HepG2 (cell line): Measurements from ENCODE around the gene SLC44A4. TPM values are rescaled to one million over a fixed set of nuclear protein-coding genes. Genes with fewer than 3 reads are reported as not detected.
A peak's percentile ranks its signal among the peaks of the same experiment; 100 is the strongest.

ENCODE experiments used
- CENPT ChIP-seq: sonication (generic); formaldehyde crosslinking; IDR thresholded peaks from 2 replicates; pipeline ENCODE4 v1.8.0; 2022; ENCODE audit warnings: low read depth, mild to moderate bottlenecking, moderate library complexity, missing genetic modification reagents
- FOXP1 ChIP-seq, 2 experiments: fragments of 450-650 bp in 1 of 2; IDR thresholded peaks; 2 replicates each; pipeline ENCODE4 v1.6.1; 2017 to 2018; ENCODE audit warnings: antibody characterized with exemption in 1 of 2
- KLF15 ChIP-seq: sonication (generic); formaldehyde crosslinking; IDR thresholded peaks from 2 replicates; pipeline ENCODE4 v1.8.1; 2023; ENCODE audit warnings: borderline replicate concordance, mild to moderate bottlenecking, inconsistent platforms, missing genetic modification reagents, mixed read lengths
- LCORL ChIP-seq, 2 experiments: fragments of 450-650 bp in 1 of 2; sonication (generic) in 1 of 2; formaldehyde crosslinking in 1 of 2; IDR thresholded peaks; 2 replicates each; pipeline versions ENCODE4 v1.5.0 to v1.6.1; 2017 to 2020; ENCODE audit warnings: antibody characterized with exemption in 1 of 2, missing genetic modification reagents in 1 of 2
- REL ChIP-seq: sonication (generic); formaldehyde crosslinking; conservative IDR thresholded peaks from 2 replicates; pipeline ENCODE4 v1.8.0; 2022; ENCODE audit warnings: mild to moderate bottlenecking, missing genetic modification reagents, moderate library complexity
- TEAD3 ChIP-seq: optimal IDR thresholded peaks from 2 replicates; pipeline ENCODE3; 2016; ENCODE audit warnings: borderline replicate concordance
- THAP11 ChIP-seq: IDR thresholded peaks from 2 replicates; pipeline ENCODE4 v1.6.1; 2016; ENCODE audit warnings: missing biosample characterization, missing genetic modification reagents
- TRIM24 ChIP-seq: sonication (generic); formaldehyde crosslinking; IDR thresholded peaks from 2 replicates; pipeline ENCODE4 v1.8.0; 2022; ENCODE audit warnings: mild to moderate bottlenecking, missing genetic modification reagents
- YEATS2 ChIP-seq: sonication (generic); formaldehyde crosslinking; IDR thresholded peaks from 2 replicates; pipeline ENCODE4 v1.4.0; 2020; ENCODE audit warnings: missing genetic modification reagents, borderline replicate concordance
- ZEB1 ChIP-seq: IDR thresholded peaks from 2 replicates; pipeline ENCODE4 v1.6.1; 2012; ENCODE audit warnings: mild to moderate bottlenecking, low read depth, inconsistent platforms; ENCODE audit not compliant: insufficient replicate concordance
- ZNF335 ChIP-seq: sonication (generic); formaldehyde crosslinking; IDR thresholded peaks from 2 replicates; pipeline ENCODE4 v1.4.0; 2020; ENCODE audit warnings: missing genetic modification reagents
- ZNF354B ChIP-seq: sonication (generic); formaldehyde crosslinking; IDR thresholded peaks from 2 replicates; pipeline ENCODE4 v1.8.0; 2022; ENCODE audit warnings: mild to moderate bottlenecking, missing genetic modification reagents
- ZNF883 ChIP-seq: sonication (generic); formaldehyde crosslinking; IDR thresholded peaks from 2 replicates; pipeline ENCODE4 v1.5.1; 2020; ENCODE audit warnings: mild to moderate bottlenecking, missing genetic modification reagents; ENCODE audit errors: not compliant biosample characterization
- polyA plus RNA-seq, 8 experiments: library from polyadenylated mRNA; depleted of rRNA in 3 of 8; stranded (reverse) in 7 of 8; unstranded in 1 of 8; fragments of >200 nt; fragmentation: Illumina TruSeq in 4 of 8; extraction: Trizol in 4 of 8; gene quantifications; 2 replicates each; pipeline versions ENCODE4 v1.2.1 to v1.2.3, GENCODE V29; 2011 to 2016; ENCODE audit warnings: low read depth in 4 of 8, missing spikeins in 1 of 8, mixed read lengths in 1 of 8; ENCODE audit not compliant: insufficient read depth in 1 of 8
- total RNA-seq, 5 experiments: library from RNA; depleted of rRNA; stranded (reverse); fragments of >200 nt; fragmentation: Illumina TruSeq; extraction: Trizol; gene quantifications; 2 replicates each; pipeline ENCODE4 v1.2.3, GENCODE V29; 2016; ENCODE audit warnings: low read depth in 1 of 5
- TF ChIP-seq, protein P1 (sequence below): sonication (generic); formaldehyde crosslinking; IDR thresholded peaks from 2 replicates; pipeline ENCODE4 v1.4.0; 2020; ENCODE audit warnings: missing genetic modification reagents, mild to moderate bottlenecking, borderline replicate concordance
- TF ChIP-seq, protein P2 (sequence below): sonication (generic); formaldehyde crosslinking; IDR thresholded peaks from 2 replicates; pipeline ENCODE4 v1.8.1; 2023; ENCODE audit warnings: mild to moderate bottlenecking, missing genetic modification reagents
- TF ChIP-seq, protein P3 (sequence below): sonication (generic); formaldehyde crosslinking; IDR thresholded peaks from 2 replicates; pipeline ENCODE4 v1.5.1; 2020; ENCODE audit warnings: mild to moderate bottlenecking, missing genetic modification reagents, moderate library complexity

The SLC44A4 gene
- total and polyA plus RNA-seq, 2 of the 13 experiments (the other 11 are each of a cell fraction or from before 2014, with no cell fraction given): 3.5 to 5.9 TPM

DNA sequence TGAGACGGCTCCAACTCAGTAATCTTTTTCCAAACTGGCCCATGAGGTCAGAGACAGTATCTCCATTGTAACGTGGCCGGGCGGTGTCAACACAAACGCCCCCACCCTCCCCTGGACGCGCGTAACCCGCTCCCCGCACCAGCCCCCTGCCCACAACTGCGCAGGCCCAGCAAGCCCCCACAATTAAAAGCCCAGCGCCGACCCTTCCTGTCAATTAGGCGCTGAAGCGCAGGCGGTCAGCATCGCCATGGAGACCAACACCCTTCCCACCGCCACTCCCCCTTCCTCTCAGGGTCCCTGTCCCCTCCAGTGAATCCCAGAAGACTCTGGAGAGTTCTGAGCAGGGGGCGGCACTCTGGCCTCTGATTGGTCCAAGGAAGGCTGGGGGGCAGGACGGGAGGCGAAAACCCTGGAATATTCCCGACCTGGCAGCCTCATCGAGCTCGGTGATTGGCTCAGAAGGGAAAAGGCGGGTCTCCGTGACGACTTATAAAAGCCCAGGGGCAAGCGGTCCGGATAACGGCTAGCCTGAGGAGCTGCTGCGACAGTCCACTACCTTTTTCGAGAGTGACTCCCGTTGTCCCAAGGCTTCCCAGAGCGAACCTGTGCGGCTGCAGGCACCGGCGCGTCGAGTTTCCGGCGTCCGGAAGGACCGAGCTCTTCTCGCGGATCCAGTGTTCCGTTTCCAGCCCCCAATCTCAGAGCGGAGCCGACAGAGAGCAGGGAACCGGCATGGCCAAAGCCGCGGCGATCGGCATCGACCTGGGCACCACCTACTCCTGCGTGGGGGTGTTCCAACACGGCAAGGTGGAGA, 63.6 kb downstream of the SLC44A4 start, which contains the start of the genes HSPA1A and HSPA1L (continued):
- TF ChIP-seq ZNF883 (no peak), LCORL (IDR thresholded peaks at IDR 0.05) (no peak), LCORL (CRISPR knock-in tag; IDR thresholded peaks at IDR 0.05) (peak; percentile 61; the same call in 1 of the 2 replicates), YEATS2 (no peak; the same call in 1 of the 2 replicates), TRIM24 (CRISPR knock-in tag) (no peak), THAP11 (peak; percentile 55; the same call in 1 of the 2 replicates), ZEB1 (peak; percentile 68), REL (CRISPR knock-in tag) (peak; percentile 76; the same call in 1 of the 2 replicates), CENPT (CRISPR knock-in tag) (0 out of 2 replicates have a peak, but pooled peaks have one; percentile 33), KLF15 (CRISPR knock-in tag) (no peak), TEAD3 (CRISPR knock-in tag) (peak; percentile 51), ZNF354B (CRISPR knock-in tag) (no peak), ZNF335 (CRISPR knock-in tag) (peak; percentile 81; the same call in 1 of the 2 replicates), FOXP1 (IDR thresholded peaks at IDR 0.05) (no peak), FOXP1 (CRISPR knock-in tag; IDR thresholded peaks at IDR 0.05) (no peak)
- TF ChIP-seq, protein P1, sequence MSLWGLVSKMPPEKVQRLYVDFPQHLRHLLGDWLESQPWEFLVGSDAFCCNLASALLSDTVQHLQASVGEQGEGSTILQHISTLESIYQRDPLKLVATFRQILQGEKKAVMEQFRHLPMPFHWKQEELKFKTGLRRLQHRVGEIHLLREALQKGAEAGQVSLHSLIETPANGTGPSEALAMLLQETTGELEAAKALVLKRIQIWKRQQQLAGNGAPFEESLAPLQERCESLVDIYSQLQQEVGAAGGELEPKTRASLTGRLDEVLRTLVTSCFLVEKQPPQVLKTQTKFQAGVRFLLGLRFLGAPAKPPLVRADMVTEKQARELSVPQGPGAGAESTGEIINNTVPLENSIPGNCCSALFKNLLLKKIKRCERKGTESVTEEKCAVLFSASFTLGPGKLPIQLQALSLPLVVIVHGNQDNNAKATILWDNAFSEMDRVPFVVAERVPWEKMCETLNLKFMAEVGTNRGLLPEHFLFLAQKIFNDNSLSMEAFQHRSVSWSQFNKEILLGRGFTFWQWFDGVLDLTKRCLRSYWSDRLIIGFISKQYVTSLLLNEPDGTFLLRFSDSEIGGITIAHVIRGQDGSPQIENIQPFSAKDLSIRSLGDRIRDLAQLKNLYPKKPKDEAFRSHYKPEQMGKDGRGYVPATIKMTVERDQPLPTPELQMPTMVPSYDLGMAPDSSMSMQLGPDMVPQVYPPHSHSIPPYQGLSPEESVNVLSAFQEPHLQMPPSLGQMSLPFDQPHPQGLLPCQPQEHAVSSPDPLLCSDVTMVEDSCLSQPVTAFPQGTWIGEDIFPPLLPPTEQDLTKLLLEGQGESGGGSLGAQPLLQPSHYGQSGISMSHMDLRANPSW: no peak
- TF ChIP-seq, protein P2, sequence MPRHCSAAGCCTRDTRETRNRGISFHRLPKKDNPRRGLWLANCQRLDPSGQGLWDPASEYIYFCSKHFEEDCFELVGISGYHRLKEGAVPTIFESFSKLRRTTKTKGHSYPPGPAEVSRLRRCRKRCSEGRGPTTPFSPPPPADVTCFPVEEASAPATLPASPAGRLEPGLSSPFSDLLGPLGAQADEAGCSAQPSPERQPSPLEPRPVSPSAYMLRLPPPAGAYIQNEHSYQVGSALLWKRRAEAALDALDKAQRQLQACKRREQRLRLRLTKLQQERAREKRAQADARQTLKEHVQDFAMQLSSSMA (CRISPR knock-in tag): 0 out of 2 replicates have a peak, but pooled peaks have one; percentile 44
- TF ChIP-seq, protein P3, sequence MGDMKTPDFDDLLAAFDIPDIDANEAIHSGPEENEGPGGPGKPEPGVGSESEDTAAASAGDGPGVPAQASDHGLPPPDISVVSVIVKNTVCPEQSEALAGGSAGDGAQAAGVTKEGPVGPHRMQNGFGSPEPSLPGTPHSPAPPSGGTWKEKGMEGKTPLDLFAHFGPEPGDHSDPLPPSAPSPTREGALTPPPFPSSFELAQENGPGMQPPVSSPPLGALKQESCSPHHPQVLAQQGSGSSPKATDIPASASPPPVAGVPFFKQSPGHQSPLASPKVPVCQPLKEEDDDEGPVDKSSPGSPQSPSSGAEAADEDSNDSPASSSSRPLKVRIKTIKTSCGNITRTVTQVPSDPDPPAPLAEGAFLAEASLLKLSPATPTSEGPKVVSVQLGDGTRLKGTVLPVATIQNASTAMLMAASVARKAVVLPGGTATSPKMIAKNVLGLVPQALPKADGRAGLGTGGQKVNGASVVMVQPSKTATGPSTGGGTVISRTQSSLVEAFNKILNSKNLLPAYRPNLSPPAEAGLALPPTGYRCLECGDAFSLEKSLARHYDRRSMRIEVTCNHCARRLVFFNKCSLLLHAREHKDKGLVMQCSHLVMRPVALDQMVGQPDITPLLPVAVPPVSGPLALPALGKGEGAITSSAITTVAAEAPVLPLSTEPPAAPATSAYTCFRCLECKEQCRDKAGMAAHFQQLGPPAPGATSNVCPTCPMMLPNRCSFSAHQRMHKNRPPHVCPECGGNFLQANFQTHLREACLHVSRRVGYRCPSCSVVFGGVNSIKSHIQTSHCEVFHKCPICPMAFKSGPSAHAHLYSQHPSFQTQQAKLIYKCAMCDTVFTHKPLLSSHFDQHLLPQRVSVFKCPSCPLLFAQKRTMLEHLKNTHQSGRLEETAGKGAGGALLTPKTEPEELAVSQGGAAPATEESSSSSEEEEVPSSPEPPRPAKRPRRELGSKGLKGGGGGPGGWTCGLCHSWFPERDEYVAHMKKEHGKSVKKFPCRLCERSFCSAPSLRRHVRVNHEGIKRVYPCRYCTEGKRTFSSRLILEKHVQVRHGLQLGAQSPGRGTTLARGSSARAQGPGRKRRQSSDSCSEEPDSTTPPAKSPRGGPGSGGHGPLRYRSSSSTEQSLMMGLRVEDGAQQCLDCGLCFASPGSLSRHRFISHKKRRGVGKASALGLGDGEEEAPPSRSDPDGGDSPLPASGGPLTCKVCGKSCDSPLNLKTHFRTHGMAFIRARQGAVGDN (CRISPR knock-in tag): peak; percentile 67
